OCI-LY7 (cell line): ENCODE data around the gene HCFC1. TPM values are rescaled to one million over a fixed set of nuclear protein-coding genes. Genes with fewer than 3 reads are reported as not detected.

Experiments used
- BruUV-seq: library from RNA; stranded (reverse); fragments of 400-500 nt; replicated peaks from 2 replicates; lab custom pipeline; 2021; lab: Mats Ljungman, UMichigan
- CTCF ChIA-PET: fragments of 300-600 bp; sonication (Branson Sonifier 250); formaldehyde crosslinking; loops from one replicate; lab custom pipeline; 2022; ENCODE audit warnings: antibody characterized with exemption; ENCODE audit not compliant: unreplicated experiment; lab: Charles Lee
- POLR2A ChIA-PET: fragments of 300-600 bp; sonication (Branson Sonifier 250); formaldehyde crosslinking; loops from one replicate; lab custom pipeline; 2022; ENCODE audit warnings: antibody characterized with exemption; lab: Charles Lee
- DNase-seq: peaks from one replicate; pipeline ENCODE4 v3.0.0-alpha.2; 2015; ENCODE audit warnings: low spot score
- H2AFZ ChIP-seq: fragments of 200-600 bp; sonication (generic), shearing (Covaris generic); 2 replicates; pipeline ENCODE4 v1.6.1; 2014; ENCODE audit warnings: mild to moderate bottlenecking, antibody characterized with exemption, low read length, moderate library complexity
- H3K27ac ChIP-seq: fragments of 200-600 bp; sonication (generic); 2 replicates; pipeline ENCODE4 v1.5.1; 2014; ENCODE audit warnings: mixed run types, low read depth, mild to moderate bottlenecking, moderate library complexity, low read length, inconsistent platforms; ENCODE audit not compliant: poor library complexity, severe bottlenecking
- H3K36me3 ChIP-seq: fragments of 200-600 bp; sonication (generic); 2 replicates; pipeline ENCODE4 v1.6.1; 2014; ENCODE audit warnings: mild to moderate bottlenecking, antibody characterized with exemption, low read length, moderate library complexity, mixed read lengths; ENCODE audit not compliant: insufficient read depth
- H3K4me1 ChIP-seq: fragments of 200-600 bp; sonication (generic); 2 replicates; pipeline ENCODE4 v1.5.1; 2014; ENCODE audit warnings: mild to moderate bottlenecking, low read length; ENCODE audit not compliant: insufficient read depth, poor library complexity, severe bottlenecking
- H3K4me2 ChIP-seq: fragments of 200-600 bp; sonication (generic); 2 replicates; pipeline ENCODE4 v1.6.1; 2014; ENCODE audit warnings: mild to moderate bottlenecking, low read length
- H3K4me3 ChIP-seq: fragments of 200-600 bp; sonication (generic); 2 replicates; pipeline ENCODE4 v1.5.1; 2014; ENCODE audit warnings: mild to moderate bottlenecking, low read depth, low read length; ENCODE audit not compliant: poor library complexity, severe bottlenecking
- H3K79me2 ChIP-seq: fragments of 200-600 bp; sonication (generic); 2 replicates; pipeline ENCODE4 v1.6.1; 2016; ENCODE audit warnings: low read depth, mild to moderate bottlenecking, low read length, moderate library complexity, mixed read lengths; ENCODE audit not compliant: insufficient read depth
- H3K9me2 ChIP-seq: fragments of 200-600 bp; sonication (generic); 2 replicates; pipeline ENCODE4 v1.6.1; 2016; ENCODE audit warnings: mild to moderate bottlenecking, low read length, mixed read lengths; ENCODE audit not compliant: insufficient read depth
- H3K9me3 ChIP-seq: fragments of 200-600 bp; sonication (generic); 2 replicates; pipeline ENCODE4 v1.6.1; 2014; ENCODE audit warnings: mild to moderate bottlenecking, mixed run types, low read length, mixed read lengths
- H4K20me1 ChIP-seq: fragments of 200-600 bp; sonication (generic); 2 replicates; pipeline ENCODE4 v1.6.1; 2014; ENCODE audit warnings: mild to moderate bottlenecking, antibody characterized with exemption, low read length, moderate library complexity, mixed read lengths; ENCODE audit not compliant: insufficient read depth
- CTCF ChIP-seq: fragments of 200-600 bp; sonication (generic); conservative IDR thresholded peaks from 2 replicates; pipeline ENCODE4 v1.5.1; 2014; ENCODE audit warnings: mild to moderate bottlenecking, antibody characterized with exemption, low read length, moderate library complexity, mixed read lengths
- EZH2phosphoT487 ChIP-seq: fragments of 200-600 bp; sonication (generic); IDR thresholded peaks from 2 replicates; pipeline ENCODE4 v1.6.1; 2018; ENCODE audit warnings: low read depth, borderline replicate concordance, mild to moderate bottlenecking, mixed run types, antibody characterized with exemption, low read length, moderate library complexity, mixed read lengths
- intact Hi-C: fragments of 100-400 bp; cut with micrococcal nuclease; formaldehyde crosslinking; loops from one replicate; pipeline ENCODE4 v1.10.0; 2022; ENCODE audit not compliant: unreplicated experiment
- total RNA-seq, 2 experiments: library from RNA; depleted of rRNA in 1 of 2; stranded (reverse); fragments of >200 nt in 1 of 2; shearing (Covaris generic) in 1 of 2; gene quantifications; 2 replicates each; pipeline ENCODE4 v1.2.3, GENCODE V29; 2014 to 2022

Gene HCFC1
- total RNA-seq, 2 experiments from 2014 or later: 64.2 to 134 TPM

- Histone ChIP-seq H4K20me1 (no peaks in the 10 kb centered on the region), H3K4me2 (no peak overlapping the region)
- CTCF ChIA-PET: interaction anchor here (1.5 kb wide), 1 partner anchor 14 kb away, joined by 3 read pairs; no protein-coding TSS in a partner anchor
These were observed 18.2 kb downstream of the HCFC1 start for GRCh38 chrX:153953342-153953830.

GRCh38 chrX:153952373-153953026 is 19.1 kb downstream of the HCFC1 start:
- Histone ChIP-seq H3K4me1 (no peaks in the 10 kb centered on the region), H3K79me2 (no peaks in the 10 kb centered on the region), H2AFZ (no peak overlapping the region), H3K27ac (no peak overlapping the region), H4K20me1 (no peaks in the 10 kb centered on the region), H3K36me3 (peaks cover 96% of the 10 kb centered on the region), H3K9me3 (no peaks in the 10 kb centered on the region), H3K4me3 (no peak overlapping the region), H3K4me2 (no peak overlapping the region), H3K9me2 (no peaks in the 10 kb centered on the region)
- intact Hi-C loops: loop anchor here (1.0 kb wide), 1 partner anchor 28 kb away; no protein-coding TSS in a partner anchor
- no peak for DNase-seq
- no peak for TF ChIP-seq CTCF
- TF ChIP-seq EZH2phosphoT487: no peak
- BruUV-seq: no TSS peak
- ChIA-PET POLR2A (no interaction called here), CTCF (interaction anchor here (1.5 kb wide), 1 partner anchor 14 kb away, joined by 3 read pairs; no protein-coding TSS in a partner anchor)

More at GRCh38 chrX:153953342-153953830, 18.2 kb downstream of the HCFC1 start:
- H3K9me2 ChIP-seq: no peaks in the 10 kb centered on the region
- peak; percentile 54 for DNase-seq
- POLR2A ChIA-PET: no interaction called here
- no peak overlapping the region for H3K27ac ChIP-seq
- TF ChIP-seq EZH2phosphoT487 (no peak), CTCF (peak; percentile 81)
- H3K79me2 ChIP-seq: no peaks in the 10 kb centered on the region
- no peaks in the 10 kb centered on the region for H3K4me1 ChIP-seq
- H3K4me3 ChIP-seq: no peak overlapping the region
- intact Hi-C loops: no loop called here
- H2AFZ ChIP-seq: no peak overlapping the region
- H3K36me3 ChIP-seq: peaks cover 96% of the 10 kb centered on the region
- BruUV-seq: no TSS peak
- no peaks in the 10 kb centered on the region for H3K9me3 ChIP-seq
